HepG2 (cell line): ENCODE data around the gene HMGCR. TPM values are rescaled to one million over a fixed set of nuclear protein-coding genes. Genes with fewer than 3 reads are reported as not detected.
A peak's percentile ranks its signal among the peaks of the same experiment; 100 is the strongest.

Experiments used
- CCAR2 ChIP-seq: fragments of 200-400 bp; formaldehyde crosslinking; optimal IDR thresholded peaks from 2 replicates; pipeline ENCODE3; 2018; ENCODE audit warnings: low read depth, mild to moderate bottlenecking, low read length, moderate library complexity
- PRMT3 ChIP-seq: sonication (generic); formaldehyde crosslinking; IDR thresholded peaks from 2 replicates; pipeline ENCODE4 v1.8.1; 2022; ENCODE audit warnings: low read depth, mild to moderate bottlenecking, moderate library complexity, missing genetic modification reagents, borderline replicate concordance
- SNRNP70 ChIP-seq: fragments of 200-400 bp; formaldehyde crosslinking; IDR thresholded peaks from 2 replicates; pipeline ENCODE4 v1.6.1; 2017; ENCODE audit warnings: mild to moderate bottlenecking, low read depth, low read length, moderate library complexity
- TBL1XR1 ChIP-seq: fragments of 150-350 bp; IDR thresholded peaks from 2 replicates; pipeline ENCODE4 v1.6.1; 2014; ENCODE audit warnings: borderline replicate concordance, low read length; ENCODE audit not compliant: partially characterized antibody
- USF2 ChIP-seq, 2 experiments: sonication (generic) in 1 of 2; formaldehyde crosslinking in 1 of 2; IDR thresholded peaks; 2 replicates each; pipeline versions ENCODE4 v1.5.1 to v1.6.1; 2011 to 2020; ENCODE audit warnings: borderline replicate concordance in 1 of 2, low read depth in 1 of 2, low read length in 1 of 2, mild to moderate bottlenecking in 1 of 2, missing genetic modification reagents in 1 of 2, moderate library complexity in 1 of 2
- ZNF280B ChIP-seq: sonication (generic); formaldehyde crosslinking; IDR thresholded peaks from 2 replicates; pipeline ENCODE4 v1.5.0; 2020; ENCODE audit warnings: missing genetic modification reagents, mild to moderate bottlenecking, borderline replicate concordance
- ZNF709 ChIP-seq: sonication (generic); formaldehyde crosslinking; IDR thresholded peaks from 2 replicates; pipeline ENCODE4 v1.5.0; 2020; ENCODE audit warnings: mild to moderate bottlenecking, missing genetic modification reagents
- ZXDC ChIP-seq: sonication (generic); formaldehyde crosslinking; IDR thresholded peaks from 2 replicates; pipeline ENCODE4 v1.5.0; 2020; ENCODE audit warnings: mild to moderate bottlenecking, missing genetic modification reagents
- polyA plus RNA-seq, 8 experiments: library from polyadenylated mRNA; depleted of rRNA in 3 of 8; stranded (reverse) in 7 of 8; unstranded in 1 of 8; fragments of >200 nt; fragmentation: Illumina TruSeq in 4 of 8; extraction: Trizol in 4 of 8; gene quantifications; 2 replicates each; pipeline versions ENCODE4 v1.2.1 to v1.2.3, GENCODE V29; 2011 to 2016; ENCODE audit warnings: low read depth in 4 of 8, missing spikeins in 1 of 8, mixed read lengths in 1 of 8; ENCODE audit not compliant: insufficient read depth in 1 of 8
- total RNA-seq, 5 experiments: library from RNA; depleted of rRNA; stranded (reverse); fragments of >200 nt; fragmentation: Illumina TruSeq; extraction: Trizol; gene quantifications; 2 replicates each; pipeline ENCODE4 v1.2.3, GENCODE V29; 2016; ENCODE audit warnings: low read depth in 1 of 5
- TF ChIP-seq, protein P1 (sequence below): sonication (generic); formaldehyde crosslinking; IDR thresholded peaks from 2 replicates; pipeline ENCODE4 v1.9.0; 2021; ENCODE audit warnings: missing genetic modification reagents, borderline replicate concordance

HMGCR gene
- total and polyA plus RNA-seq, 2 of the 13 experiments (the other 11 are each of a cell fraction or from before 2014, with no cell fraction given) = 43.0 to 144 TPM

DNA sequence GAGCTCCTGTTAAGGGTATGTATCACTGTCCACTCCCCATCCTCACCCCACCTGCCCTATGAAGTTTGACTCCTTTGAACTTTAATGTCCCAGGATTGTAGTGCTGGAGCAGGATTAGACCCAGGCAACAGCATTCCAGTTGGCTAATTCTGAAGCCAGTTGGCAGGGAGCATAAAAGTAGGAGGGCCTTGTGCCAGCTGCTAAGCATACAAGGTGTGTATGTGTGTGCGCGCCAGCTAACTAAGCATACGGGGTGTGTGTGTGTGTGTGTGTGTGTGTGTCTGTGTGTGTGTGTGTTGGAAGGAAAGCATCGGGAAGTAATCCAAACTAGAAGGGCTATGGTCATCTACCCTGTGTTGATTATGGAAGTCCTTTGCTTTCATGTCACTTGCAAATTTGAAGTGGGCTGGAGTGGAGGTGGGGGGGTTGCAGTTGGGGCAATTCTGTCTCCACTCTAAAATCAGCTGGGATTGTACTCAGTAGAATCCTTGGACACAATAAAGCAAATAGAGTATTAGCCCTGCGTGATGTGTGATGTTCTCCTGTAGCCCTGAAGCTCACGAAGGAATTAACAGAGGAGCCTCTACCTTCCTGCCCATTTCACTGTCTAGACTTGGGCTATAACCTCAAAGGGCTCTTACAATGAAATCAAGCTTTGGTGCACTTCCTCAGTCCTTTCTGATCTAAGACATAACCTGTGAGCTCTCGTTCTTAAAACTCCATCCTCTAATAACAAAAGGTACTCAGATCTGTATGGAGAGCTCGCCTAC is 26.9 kb downstream of the HMGCR start (continued):
- TF ChIP-seq, protein P1, sequence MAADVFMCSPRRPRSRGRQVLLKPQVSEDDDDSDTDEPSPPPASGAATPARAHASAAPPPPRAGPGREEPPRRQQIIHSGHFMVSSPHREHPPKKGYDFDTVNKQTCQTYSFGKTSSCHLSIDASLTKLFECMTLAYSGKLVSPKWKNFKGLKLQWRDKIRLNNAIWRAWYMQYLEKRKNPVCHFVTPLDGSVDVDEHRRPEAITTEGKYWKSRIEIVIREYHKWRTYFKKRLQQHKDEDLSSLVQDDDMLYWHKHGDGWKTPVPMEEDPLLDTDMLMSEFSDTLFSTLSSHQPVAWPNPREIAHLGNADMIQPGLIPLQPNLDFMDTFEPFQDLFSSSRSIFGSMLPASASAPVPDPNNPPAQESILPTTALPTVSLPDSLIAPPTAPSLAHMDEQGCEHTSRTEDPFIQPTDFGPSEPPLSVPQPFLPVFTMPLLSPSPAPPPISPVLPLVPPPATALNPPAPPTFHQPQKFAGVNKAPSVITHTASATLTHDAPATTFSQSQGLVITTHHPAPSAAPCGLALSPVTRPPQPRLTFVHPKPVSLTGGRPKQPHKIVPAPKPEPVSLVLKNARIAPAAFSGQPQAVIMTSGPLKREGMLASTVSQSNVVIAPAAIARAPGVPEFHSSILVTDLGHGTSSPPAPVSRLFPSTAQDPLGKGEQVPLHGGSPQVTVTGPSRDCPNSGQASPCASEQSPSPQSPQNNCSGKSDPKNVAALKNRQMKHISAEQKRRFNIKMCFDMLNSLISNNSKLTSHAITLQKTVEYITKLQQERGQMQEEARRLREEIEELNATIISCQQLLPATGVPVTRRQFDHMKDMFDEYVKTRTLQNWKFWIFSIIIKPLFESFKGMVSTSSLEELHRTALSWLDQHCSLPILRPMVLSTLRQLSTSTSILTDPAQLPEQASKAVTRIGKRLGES = no peak
- TF ChIP-seq SNRNP70 (no peak), USF2 (IDR thresholded peaks at IDR 0.05; ENCODE audit: low read depth, low read length) (no peak), USF2 (CRISPR knock-in tag; IDR thresholded peaks at IDR 0.05; ENCODE audit: borderline replicate concordance) (no peak), ZNF280B (CRISPR knock-in tag) (no peak), TBL1XR1 (no peak), PRMT3 (CRISPR knock-in tag) (0 out of 2 replicates have a peak, but pooled peaks have one; percentile 13), ZNF709 (no peak), CCAR2 (no peak), ZXDC (CRISPR knock-in tag) (no peak)
